A549 treated with CORT108297 at 1 μM for 4 hours (cell line): ENCODE data around the gene YIPF2. TPM values are rescaled to one million over a fixed set of nuclear protein-coding genes. Genes with fewer than 3 reads are reported as not detected.

Source experiments
- total RNA-seq: library from RNA; stranded (reverse); fragments of 200-300 nt; extraction: Qiagen RNA extraction; gene quantifications from 5 replicates; pipeline ENCODE4 v1.2.3, GENCODE V29; 2022

The YIPF2 gene
- 18.1 to 21.5 TPM (median 20.6 TPM) in 5 replicates for total RNA-seq

DNA sequence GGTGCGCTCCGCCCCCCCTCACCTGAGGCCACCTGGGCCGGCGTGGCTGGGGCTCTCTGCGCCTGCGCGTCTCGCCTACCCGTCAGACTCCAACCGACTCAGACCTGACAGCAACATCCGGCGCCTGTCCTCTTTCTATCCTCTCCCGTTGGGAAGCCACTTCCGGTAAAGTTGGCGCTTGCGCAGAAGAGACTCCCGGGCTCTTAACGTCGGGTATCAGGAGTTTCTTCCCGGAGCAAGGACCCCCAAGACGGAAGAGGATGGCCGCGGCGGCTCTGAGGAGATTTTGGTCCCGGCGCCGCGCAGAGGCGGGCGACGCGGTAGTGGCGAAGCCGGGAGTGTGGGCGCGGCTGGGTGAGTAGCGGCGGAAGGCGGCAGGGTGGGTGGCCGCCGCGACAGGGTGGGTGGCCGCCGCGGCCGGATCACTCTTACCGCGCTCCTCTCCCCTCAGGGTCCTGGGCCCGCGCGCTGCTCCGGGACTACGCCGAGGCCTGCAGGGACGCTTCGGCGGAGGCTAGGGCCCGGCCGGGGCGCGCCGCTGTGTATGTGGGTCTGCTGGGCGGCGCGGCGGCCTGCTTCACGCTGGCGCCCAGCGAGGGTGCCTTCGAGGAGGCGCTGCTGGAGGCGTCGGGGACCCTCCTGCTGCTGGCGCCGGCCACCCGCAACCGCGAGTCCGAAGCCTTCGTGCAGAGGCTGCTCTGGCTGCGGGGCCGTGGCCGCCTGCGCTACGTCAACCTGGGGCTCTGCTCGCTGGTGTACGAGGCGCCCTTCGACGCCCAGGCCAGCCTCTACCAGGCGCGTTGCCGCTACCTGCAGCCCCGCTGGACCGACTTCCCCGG is at the start of gene YIPF2, which contains the start of gene TIMM29:
TSS of gene YIPF2 (minus strand) at position 77 of the 839 bp plus-strand sequence. CDS start 229 bp downstream, outside the sequence.
TSS of gene TIMM29 (plus strand) at position 249 of the 839 bp plus-strand sequence. CDS start at position 261, 12 bp downstream.

DNA sequence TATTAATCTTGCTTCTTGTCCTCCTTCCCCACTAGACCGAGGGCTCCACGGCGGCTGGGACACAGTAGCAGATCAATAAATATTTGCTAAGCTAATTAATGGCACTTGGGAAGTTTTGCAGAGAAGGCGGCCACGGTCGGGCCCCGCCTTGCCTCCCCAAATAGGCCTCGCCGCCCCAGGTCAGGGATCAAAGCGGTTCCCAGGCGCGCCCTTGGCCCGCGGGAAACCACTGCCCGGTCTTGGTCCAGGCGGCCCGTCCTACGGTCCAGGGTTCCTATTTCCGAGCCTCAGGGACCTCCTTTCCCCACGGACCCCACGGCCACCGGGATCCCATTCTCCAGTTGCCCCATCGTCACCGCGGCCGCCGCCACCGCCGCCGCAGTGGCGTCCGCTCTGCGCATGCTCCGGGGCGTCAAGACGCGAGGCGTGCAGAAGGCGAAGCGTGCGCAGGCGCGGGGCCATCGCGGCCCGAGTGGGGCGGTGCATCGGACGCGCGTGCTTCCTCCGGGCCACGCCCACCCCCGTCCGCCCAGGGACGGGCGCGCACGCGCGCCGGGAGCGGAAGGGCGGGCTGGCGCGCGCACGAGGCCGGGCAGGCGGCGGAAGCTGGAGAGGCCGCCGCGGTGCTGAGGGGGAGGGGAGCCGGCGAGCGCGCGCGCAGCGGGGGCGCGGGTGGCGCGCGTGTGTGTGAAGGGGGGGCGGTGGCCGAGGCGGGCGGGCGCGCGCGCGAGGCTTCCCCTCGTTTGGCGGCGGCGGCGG is 32.1 kb upstream of the YIPF2 start, which contains the start of gene SMARCA4:
TSS of gene SMARCA4 (plus strand) at position 717 of the 759 bp plus-strand sequence. CDS start 23,122 bp downstream, outside the sequence.

Other genes starting within 250 kb of the YIPF2 start
- gene QTRT1, start 227.2 kb downstream of the YIPF2 start, total RNA-seq: 27.7 to 39.3 TPM (median 36.7 TPM) in 5 replicates
- 49.7 to 58.5 TPM (median 54.2 TPM) in 5 replicates for gene DNM2, start 210.6 kb downstream of the YIPF2 start, total RNA-seq
- 23.9 to 32.2 TPM (median 31.7 TPM) in 5 replicates for gene TMED1, start 92.4 kb downstream of the YIPF2 start, total RNA-seq
- gene C19orf38, start 80.2 kb downstream of the YIPF2 start, total RNA-seq: 0.10 to 0.38 TPM in 2 of 5 replicates, not detected in the others
- gene CARM1, start 57.1 kb downstream of the YIPF2 start, total RNA-seq: 35.2 to 52.7 TPM (median 48.7 TPM) in 5 replicates
- 11.5 to 19.6 TPM (median 18.4 TPM) in 5 replicates for gene TIMM29, start 172 bp upstream of the YIPF2 start, total RNA-seq
- gene SMARCA4, start 32.4 kb upstream of the YIPF2 start, total RNA-seq: 7.7 to 12.3 TPM (median 9.8 TPM) in 5 replicates
- 24.0 to 29.8 TPM (median 26.6 TPM) in 5 replicates for gene LDLR, start 160.8 kb upstream of the YIPF2 start, total RNA-seq
- gene SPC24, start 227.1 kb upstream of the YIPF2 start, total RNA-seq: 11.2 to 17.3 TPM (median 15.3 TPM) in 5 replicates